HEK293T (cell line): Measurements from ENCODE around the gene THUMPD1.

Experiments
- CTBP1 ChIP-seq: fragments of 450-650 bp; IDR thresholded peaks from 2 replicates; pipeline ENCODE4 v1.6.1; 2016; ENCODE audit warnings: borderline replicate concordance
- ELF4 ChIP-seq: fragments of 450-650 bp; IDR thresholded peaks from 2 replicates; pipeline ENCODE4 v1.6.1; 2017; ENCODE audit warnings: antibody characterized with exemption
- FOXA1 ChIP-seq: fragments of 450-650 bp; IDR thresholded peaks from 2 replicates; pipeline ENCODE4 v1.6.1; 2016; ENCODE audit warnings: mild to moderate bottlenecking
- FOXK2 ChIP-seq: fragments of 450-650 bp; IDR thresholded peaks from 2 replicates; pipeline ENCODE4 v1.6.1; 2016; ENCODE audit warnings: mild to moderate bottlenecking
- FOXM1 ChIP-seq: fragments of 450-650 bp; IDR thresholded peaks from 2 replicates; pipeline ENCODE4 v1.6.1; 2017; ENCODE audit warnings: mild to moderate bottlenecking, borderline replicate concordance
- HDGF ChIP-seq: fragments of 450-650 bp; IDR thresholded peaks from 2 replicates; pipeline ENCODE4 v1.6.1; 2017; ENCODE audit warnings: antibody characterized with exemption, borderline replicate concordance
- L3MBTL2 ChIP-seq: fragments of 450-650 bp; conservative IDR thresholded peaks from 2 replicates; pipeline ENCODE4 v1.6.1; 2016; ENCODE audit warnings: mild to moderate bottlenecking
- LEF1 ChIP-seq: fragments of 450-650 bp; IDR thresholded peaks from 2 replicates; pipeline ENCODE4 v1.6.1; 2017; ENCODE audit warnings: mild to moderate bottlenecking, borderline replicate concordance
- NFRKB ChIP-seq: fragments of 450-650 bp; IDR thresholded peaks from 2 replicates; pipeline ENCODE4 v1.6.1; 2016; ENCODE audit warnings: mild to moderate bottlenecking, moderate library complexity
- SUZ12 ChIP-seq: fragments of 450-650 bp; IDR thresholded peaks from 2 replicates; pipeline ENCODE4 v1.6.1; 2016; ENCODE audit warnings: mild to moderate bottlenecking
- TARDBP ChIP-seq: fragments of 450-650 bp; IDR thresholded peaks from 2 replicates; pipeline ENCODE4 v1.6.1; 2016
- ZNF384 ChIP-seq: fragments of 450-650 bp; IDR thresholded peaks from 2 replicates; pipeline ENCODE4 v1.6.1; 2016

DNA sequence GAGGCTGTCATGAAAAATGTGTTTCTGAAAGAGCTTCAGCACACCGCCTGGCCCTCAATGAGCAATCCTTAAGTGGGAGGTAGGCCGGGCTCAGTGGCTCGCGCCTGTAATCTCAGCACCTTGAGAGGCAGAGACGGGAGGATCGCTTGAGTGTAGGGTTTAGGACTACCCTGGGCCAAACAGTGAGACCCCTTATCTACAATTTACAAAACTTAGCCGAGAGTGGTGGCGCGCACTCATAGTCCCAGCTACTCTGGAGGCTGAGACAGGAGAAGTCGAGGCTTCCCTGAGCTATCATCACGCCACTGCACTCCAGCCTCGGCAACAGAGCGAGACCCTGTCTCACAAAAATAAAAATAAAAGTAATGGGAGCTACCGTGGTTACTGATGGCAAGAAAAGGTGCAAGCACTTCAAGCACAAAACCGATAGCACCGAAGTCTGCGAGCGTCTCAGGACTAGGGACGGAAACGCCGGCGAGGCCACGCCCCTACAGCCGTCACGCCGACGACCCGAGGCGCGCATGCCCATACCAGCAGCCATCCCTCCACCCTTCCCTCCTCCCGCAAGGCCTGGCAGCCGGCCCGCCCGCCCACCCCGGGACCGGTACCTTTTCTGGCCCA lies 607 bp downstream of the THUMPD1 start:
- no peak for TF ChIP-seq CTBP1
- no peak for TF ChIP-seq ZNF384
- no peak for TF ChIP-seq NFRKB
- TF ChIP-seq FOXM1, result no peak
- no peak for TF ChIP-seq L3MBTL2
- no peak for TF ChIP-seq FOXA1
- TF ChIP-seq ELF4, result no peak
- TF ChIP-seq FOXK2, result no peak
- TF ChIP-seq SUZ12, result no peak
- no peak for TF ChIP-seq TARDBP
- TF ChIP-seq HDGF, result no peak
- TF ChIP-seq LEF1, result no peak
